Measurements from ENCODE around the gene GYPE. TPM values are rescaled to one million over a fixed set of nuclear protein-coding genes. Genes with fewer than 3 reads are reported as not detected.
"Not testable (repeated sequence)": the region's sequence is repeated elsewhere in the genome, so short reads cannot be mapped to it uniquely, and the experiment has no call there.

Gene GYPE
- total RNA-seq, 1 donor from 2014 or later = not detected

GRCh38 chr4:143921181-143921580, 15.8 kb upstream of the GYPE start:
- Mint-ChIP-seq H3K4me3 (ENCODE audit: unreplicated experiment) (no peak overlapping the region), H3K27ac (ENCODE audit: unreplicated experiment) (no peak overlapping the region), H3K36me3 (ENCODE audit: unreplicated experiment) (no peaks in the 10 kb centered on the region), H3K27me3 (ENCODE audit: unreplicated experiment) (peaks cover 2% of the 10 kb centered on the region), H3K9me3 (ENCODE audit: unreplicated experiment) (no peaks in the 10 kb centered on the region), H3K4me1 (ENCODE audit: unreplicated experiment) (no peaks in the 10 kb centered on the region)
- TF ChIP-seq CTCF (IDR thresholded peaks at IDR 0.05) = no peak
- DNase-seq (ENCODE audit: extremely low spot score, unreplicated experiment) = no peak

GRCh38 chr4:143916485-143916884, 11.1 kb upstream of the GYPE start:
- not testable (repeated sequence) for H3K4me3 Mint-ChIP-seq (ENCODE audit: unreplicated experiment); H3K9me3 Mint-ChIP-seq (ENCODE audit: unreplicated experiment); DNase-seq (ENCODE audit: extremely low spot score, unreplicated experiment); H3K36me3 Mint-ChIP-seq (ENCODE audit: unreplicated experiment); H3K4me1 Mint-ChIP-seq (ENCODE audit: unreplicated experiment); H3K27ac Mint-ChIP-seq (ENCODE audit: unreplicated experiment); H3K27me3 Mint-ChIP-seq (ENCODE audit: unreplicated experiment)

- not testable (repeated sequence) for H3K27me3 Mint-ChIP-seq (ENCODE audit: unreplicated experiment); H3K36me3 Mint-ChIP-seq (ENCODE audit: unreplicated experiment); DNase-seq (ENCODE audit: extremely low spot score, unreplicated experiment); H3K9me3 Mint-ChIP-seq (ENCODE audit: unreplicated experiment); H3K27ac Mint-ChIP-seq (ENCODE audit: unreplicated experiment); H3K4me3 Mint-ChIP-seq (ENCODE audit: unreplicated experiment); H3K4me1 Mint-ChIP-seq (ENCODE audit: unreplicated experiment)
Observed at GRCh38 chr4:143912478-143912877, 7.1 kb upstream of the GYPE start.

GRCh38 chr4:143911528-143912417, 6.4 kb upstream of the GYPE start:
- H3K27ac Mint-ChIP-seq (ENCODE audit: unreplicated experiment); H3K36me3 Mint-ChIP-seq (ENCODE audit: unreplicated experiment); H3K9me3 Mint-ChIP-seq (ENCODE audit: unreplicated experiment); H3K4me1 Mint-ChIP-seq (ENCODE audit: unreplicated experiment); H3K4me3 Mint-ChIP-seq (ENCODE audit: unreplicated experiment); H3K27me3 Mint-ChIP-seq (ENCODE audit: unreplicated experiment): not testable (repeated sequence)
- DNase-seq (ENCODE audit: extremely low spot score, unreplicated experiment) = peak; percentile 80

- H3K36me3 Mint-ChIP-seq (ENCODE audit: unreplicated experiment); H3K27ac Mint-ChIP-seq (ENCODE audit: unreplicated experiment); DNase-seq (ENCODE audit: extremely low spot score, unreplicated experiment); H3K4me3 Mint-ChIP-seq (ENCODE audit: unreplicated experiment); H3K4me1 Mint-ChIP-seq (ENCODE audit: unreplicated experiment); H3K9me3 Mint-ChIP-seq (ENCODE audit: unreplicated experiment); H3K27me3 Mint-ChIP-seq (ENCODE audit: unreplicated experiment): not testable (repeated sequence)
Observed at GRCh38 chr4:143910906-143911305, 5.5 kb upstream of the GYPE start.

- H3K36me3 Mint-ChIP-seq (ENCODE audit: unreplicated experiment); H3K27ac Mint-ChIP-seq (ENCODE audit: unreplicated experiment); H3K4me3 Mint-ChIP-seq (ENCODE audit: unreplicated experiment); H3K9me3 Mint-ChIP-seq (ENCODE audit: unreplicated experiment); H3K27me3 Mint-ChIP-seq (ENCODE audit: unreplicated experiment); DNase-seq (ENCODE audit: extremely low spot score, unreplicated experiment); H3K4me1 Mint-ChIP-seq (ENCODE audit: unreplicated experiment): not testable (repeated sequence)
- TF ChIP-seq CTCF (IDR thresholded peaks at IDR 0.05) = peak; percentile 39
Observed at GRCh38 chr4:143907811-143908210, 2.5 kb upstream of the GYPE start.

- not testable (repeated sequence) for H3K27ac Mint-ChIP-seq (ENCODE audit: unreplicated experiment); H3K27me3 Mint-ChIP-seq (ENCODE audit: unreplicated experiment); H3K9me3 Mint-ChIP-seq (ENCODE audit: unreplicated experiment); DNase-seq (ENCODE audit: extremely low spot score, unreplicated experiment); H3K4me3 Mint-ChIP-seq (ENCODE audit: unreplicated experiment); H3K36me3 Mint-ChIP-seq (ENCODE audit: unreplicated experiment); H3K4me1 Mint-ChIP-seq (ENCODE audit: unreplicated experiment)
Observed at GRCh38 chr4:143904431-143904830, 928 bp downstream of the GYPE start.

GRCh38 chr4:143890323-143890722, 15.0 kb downstream of the GYPE start:
- H3K4me1 Mint-ChIP-seq (ENCODE audit: unreplicated experiment); H3K27me3 Mint-ChIP-seq (ENCODE audit: unreplicated experiment); H3K27ac Mint-ChIP-seq (ENCODE audit: unreplicated experiment); H3K4me3 Mint-ChIP-seq (ENCODE audit: unreplicated experiment); DNase-seq (ENCODE audit: extremely low spot score, unreplicated experiment); H3K9me3 Mint-ChIP-seq (ENCODE audit: unreplicated experiment); H3K36me3 Mint-ChIP-seq (ENCODE audit: unreplicated experiment): not testable (repeated sequence)

- H3K9me3 Mint-ChIP-seq (ENCODE audit: unreplicated experiment); H3K27ac Mint-ChIP-seq (ENCODE audit: unreplicated experiment); H3K36me3 Mint-ChIP-seq (ENCODE audit: unreplicated experiment); DNase-seq (ENCODE audit: extremely low spot score, unreplicated experiment); H3K4me3 Mint-ChIP-seq (ENCODE audit: unreplicated experiment); H3K27me3 Mint-ChIP-seq (ENCODE audit: unreplicated experiment); H3K4me1 Mint-ChIP-seq (ENCODE audit: unreplicated experiment): not testable (repeated sequence)
Observed at GRCh38 chr4:143888189-143888588, 17.2 kb downstream of the GYPE start.

GRCh38 chr4:143884965-143885364, 20.4 kb downstream of the GYPE start:
- not testable (repeated sequence) for H3K9me3 Mint-ChIP-seq (ENCODE audit: unreplicated experiment); H3K27me3 Mint-ChIP-seq (ENCODE audit: unreplicated experiment); H3K36me3 Mint-ChIP-seq (ENCODE audit: unreplicated experiment); H3K4me3 Mint-ChIP-seq (ENCODE audit: unreplicated experiment); H3K4me1 Mint-ChIP-seq (ENCODE audit: unreplicated experiment); H3K27ac Mint-ChIP-seq (ENCODE audit: unreplicated experiment); DNase-seq (ENCODE audit: extremely low spot score, unreplicated experiment)
